ENCODE results near the gene POU2AF3.

- TF ChIP-seq POLR2A (IDR thresholded peaks at IDR 0.05) (no peak), CTCF (IDR thresholded peaks at IDR 0.05) (no peak)
Observed at GRCh38 chr11:111342329-111342728, 44.0 kb downstream of the POU2AF3 start.

Data from adrenal gland (tissue), 5 donors.